ENCODE results near the gene COBLL1.

Gene COBLL1

GRCh38 chr2:164789968-164790367 lies 51.7 kb downstream of the COBLL1 start:
- TF ChIP-seq TAF1 (IDR thresholded peaks at IDR 0.05; ENCODE audit: borderline replicate concordance, insufficient read depth, low read length) (no peak), SIN3A (IDR thresholded peaks at IDR 0.05; ENCODE audit: borderline replicate concordance, insufficient read depth, low read length) (no peak), FOXP2 (optimal IDR thresholded peaks at IDR 0.05; ENCODE audit: borderline replicate concordance, extremely low read depth, extremely low read length, insufficient read depth) (no peak), POLR2AphosphoS5 (IDR thresholded peaks at IDR 0.05; ENCODE audit: low read depth, low read length) (no peak), REST (IDR thresholded peaks at IDR 0.05; ENCODE audit: insufficient read depth in 1 of 2, low read depth in 2 of 2, low read length in 2 of 2) (no peak)

DNA sequence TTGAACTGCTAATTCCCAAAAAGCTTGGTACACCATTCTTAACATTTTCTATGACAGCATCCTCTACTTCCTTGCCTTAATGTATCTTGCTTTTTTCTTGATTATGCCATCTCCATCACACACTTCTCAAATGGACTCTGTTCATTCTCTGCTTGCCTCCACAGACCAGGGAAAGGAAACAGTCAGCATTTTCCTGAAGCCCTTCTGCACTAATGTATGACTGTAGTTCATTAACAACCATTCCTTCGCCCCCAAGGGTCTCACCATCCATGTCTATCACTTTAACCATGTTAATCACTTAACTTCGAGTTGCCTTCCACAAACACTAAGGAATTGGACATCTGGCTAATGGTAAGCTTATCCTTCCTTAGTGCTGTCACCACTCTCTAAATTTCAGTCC lies 54.8 kb downstream of the COBLL1 start:
- TF ChIP-seq POLR2AphosphoS5 (IDR thresholded peaks at IDR 0.05; ENCODE audit: low read depth, low read length) (no peak), FOXP2 (optimal IDR thresholded peaks at IDR 0.05; ENCODE audit: borderline replicate concordance, extremely low read depth, extremely low read length, insufficient read depth) (no peak), REST (IDR thresholded peaks at IDR 0.05; ENCODE audit: insufficient read depth in 1 of 2, low read depth in 2 of 2, low read length in 2 of 2) (no peak), SIN3A (IDR thresholded peaks at IDR 0.05; ENCODE audit: borderline replicate concordance, insufficient read depth, low read length) (no peak), TAF1 (IDR thresholded peaks at IDR 0.05; ENCODE audit: borderline replicate concordance, insufficient read depth, low read length) (no peak)

DNA sequence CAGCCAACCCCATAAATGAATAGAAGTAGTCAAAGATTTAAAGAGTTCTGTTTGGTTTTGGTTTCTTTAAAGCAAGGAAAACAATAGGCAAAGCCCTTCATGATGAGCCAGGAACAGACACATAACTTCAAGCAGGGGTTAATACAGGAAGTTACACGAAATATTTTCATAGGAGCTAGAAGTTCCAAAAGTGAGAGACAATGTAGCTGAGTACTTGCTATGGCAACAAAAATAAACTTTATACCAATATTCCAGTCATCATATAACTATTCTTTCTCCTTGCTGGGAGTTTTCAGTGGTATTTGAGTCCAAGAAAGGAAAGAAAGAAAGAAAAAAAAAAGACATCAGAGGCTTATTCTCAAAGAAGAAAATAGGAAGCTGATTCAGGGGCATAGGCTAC lies 56.2 kb downstream of the COBLL1 start:
- TF ChIP-seq TAF1 (IDR thresholded peaks at IDR 0.05; ENCODE audit: borderline replicate concordance, insufficient read depth, low read length) (no peak), FOXP2 (optimal IDR thresholded peaks at IDR 0.05; ENCODE audit: borderline replicate concordance, extremely low read depth, extremely low read length, insufficient read depth) (no peak), POLR2AphosphoS5 (IDR thresholded peaks at IDR 0.05; ENCODE audit: low read depth, low read length) (no peak), REST (IDR thresholded peaks at IDR 0.05; ENCODE audit: insufficient read depth in 1 of 2, low read depth in 2 of 2, low read length in 2 of 2) (no peak), SIN3A (IDR thresholded peaks at IDR 0.05; ENCODE audit: borderline replicate concordance, insufficient read depth, low read length) (no peak)

DNA sequence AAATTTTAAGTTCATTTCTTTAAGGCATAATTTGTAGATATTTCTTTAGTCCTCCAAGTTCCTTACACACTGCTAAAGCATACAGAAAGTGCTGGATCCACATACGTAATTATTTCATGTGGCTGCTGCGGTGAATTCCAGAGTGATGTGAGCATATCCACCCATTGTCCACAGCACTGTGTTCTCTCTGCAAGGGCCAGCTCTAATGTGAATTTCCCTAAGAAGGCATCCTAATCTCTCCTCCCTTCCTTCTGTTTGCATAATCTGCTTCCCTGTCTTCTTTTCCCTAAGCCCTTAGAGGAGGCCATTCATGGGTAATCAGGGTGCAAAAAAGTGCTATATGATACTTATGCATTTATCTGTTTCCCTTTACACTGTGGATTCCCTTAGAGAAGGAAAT lies 57.2 kb downstream of the COBLL1 start:
- no peak for TF ChIP-seq FOXP2 (optimal IDR thresholded peaks at IDR 0.05; ENCODE audit: borderline replicate concordance, extremely low read depth, extremely low read length, insufficient read depth)

DNA sequence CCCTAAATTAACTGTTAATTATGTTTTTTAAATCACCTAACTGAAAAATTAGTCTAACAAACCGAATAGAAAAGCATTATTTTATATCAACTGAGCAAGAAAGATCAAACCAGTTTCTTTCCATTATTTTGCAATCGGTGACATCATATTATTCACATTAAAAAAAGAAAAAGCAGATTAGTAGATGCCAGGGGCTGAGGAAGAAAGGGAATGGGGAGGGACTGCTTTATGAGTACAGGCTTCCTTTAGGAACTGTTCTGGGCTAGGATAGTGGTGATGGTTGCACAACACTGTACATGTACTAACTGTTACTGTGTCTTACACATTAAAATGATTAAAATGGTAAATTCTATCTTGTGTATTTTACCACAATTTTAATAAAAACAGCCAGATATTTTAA lies 59.3 kb downstream of the COBLL1 start:
- TF ChIP-seq REST (IDR thresholded peaks at IDR 0.05; ENCODE audit: insufficient read depth in 1 of 2, low read depth in 2 of 2, low read length in 2 of 2), result no peak
- TF ChIP-seq FOXP2 (optimal IDR thresholded peaks at IDR 0.05; ENCODE audit: borderline replicate concordance, extremely low read depth, extremely low read length, insufficient read depth), result no peak
- TF ChIP-seq POLR2AphosphoS5 (IDR thresholded peaks at IDR 0.05; ENCODE audit: low read depth, low read length), result no peak
- TF ChIP-seq TAF1 (IDR thresholded peaks at IDR 0.05; ENCODE audit: borderline replicate concordance, insufficient read depth, low read length), result no peak
- no peak for TF ChIP-seq SIN3A (IDR thresholded peaks at IDR 0.05; ENCODE audit: borderline replicate concordance, insufficient read depth, low read length)
